ENCODE results near the gene ZNF117. TPM values are rescaled to one million over a fixed set of nuclear protein-coding genes. Genes with fewer than 3 reads are reported as not detected.

The ZNF117 gene
- total and polyA plus RNA-seq, 2 donors (not counting 1 experiment from before 2014, with no cell fraction given) = 2.8 to 6.3 TPM

DNA sequence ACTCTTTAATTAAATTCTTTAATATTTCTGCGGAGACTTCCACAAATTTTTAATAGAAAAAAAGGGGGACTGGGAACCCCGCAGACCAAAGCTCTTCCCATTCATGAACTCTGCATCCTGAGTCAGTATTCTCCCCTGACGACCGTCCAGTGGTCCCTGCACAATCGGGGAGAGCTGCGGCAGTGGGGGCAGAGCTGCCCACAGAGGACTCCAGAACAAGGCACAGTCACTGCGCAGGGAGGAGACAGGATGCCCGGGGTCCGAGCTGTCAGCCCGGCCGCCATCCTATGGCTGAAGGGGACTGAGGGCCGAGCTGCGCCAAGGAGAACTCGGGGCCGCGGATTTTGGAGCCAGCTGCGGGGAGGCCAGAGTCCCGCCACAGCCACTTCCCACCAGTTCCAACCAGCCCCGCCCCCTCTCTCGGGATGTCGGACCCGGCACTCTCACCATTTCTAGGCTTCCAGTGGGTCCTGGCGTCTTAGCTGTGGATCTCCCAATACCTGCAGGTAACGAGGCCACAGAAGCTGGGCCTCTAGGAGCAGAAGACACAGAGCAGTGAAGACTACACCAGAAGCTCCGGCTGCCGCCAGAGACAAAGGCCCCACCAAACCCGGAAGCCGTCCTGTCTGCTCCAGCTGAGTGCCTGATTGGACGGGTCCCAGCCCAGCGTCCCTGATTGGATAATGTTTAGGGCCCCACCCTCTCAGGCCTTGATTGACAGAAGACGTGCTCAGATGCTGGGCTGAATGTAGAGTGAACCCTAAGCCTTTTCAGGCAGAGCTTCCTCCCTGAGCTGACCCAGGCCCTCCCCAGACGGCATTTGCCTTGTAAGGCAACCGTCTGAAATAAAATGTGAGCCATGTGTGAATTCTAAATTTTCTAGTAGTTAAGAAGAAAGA is 15.5 kb upstream of the ZNF117 start, which contains the start of gene ERV3-1:
ERV3-1 (minus strand) TSS at position 594 of the 899 bp plus-strand sequence. CDS start 13,661 bp downstream, outside the sequence.
- DNase-seq (ENCODE audit: low read depth in 2 of 2) = peak; percentile 93 to 95

DNA sequence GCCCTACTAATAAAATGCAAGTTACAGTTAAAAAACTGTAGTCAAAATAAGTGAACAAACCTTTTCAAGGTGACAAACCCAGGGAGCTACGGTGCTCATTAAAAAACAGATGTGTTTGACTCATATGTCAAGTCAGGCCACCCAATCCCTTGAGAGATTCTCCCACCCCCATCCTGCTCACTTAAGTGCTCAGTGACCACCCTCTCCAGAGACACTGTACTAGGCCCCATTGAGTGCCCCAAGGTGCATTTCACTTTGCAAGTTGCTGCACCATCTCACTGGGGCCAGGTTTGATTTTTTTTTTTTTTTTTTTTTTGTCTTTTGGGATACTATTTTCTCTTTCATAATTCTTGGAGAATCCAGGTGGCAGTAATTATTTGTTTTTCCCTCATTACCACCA is 13.7 kb upstream of the ZNF117 start:
- DNase-seq (ENCODE audit: low read depth in 2 of 2) = no peak
- no peaks in the 10 kb centered on the region for H3K9me3 ChIP-seq (ENCODE audit: control insufficient read depth, insufficient read depth, low read depth, low read length)
- H2AFZ ChIP-seq (ENCODE audit: low read length) = no peak overlapping the region
- H3K4me2 ChIP-seq (ENCODE audit: extremely low read depth, insufficient read depth, low read length) = no peak overlapping the region
- H4K20me1 ChIP-seq (ENCODE audit: control insufficient read depth, extremely low read depth, insufficient read depth, low read length) = no peaks in the 10 kb centered on the region
- H3K4me1 ChIP-seq (ENCODE audit: control insufficient read depth, extremely low read depth, insufficient read depth, low read length) = no peaks in the 10 kb centered on the region
- TF ChIP-seq, protein P1, sequence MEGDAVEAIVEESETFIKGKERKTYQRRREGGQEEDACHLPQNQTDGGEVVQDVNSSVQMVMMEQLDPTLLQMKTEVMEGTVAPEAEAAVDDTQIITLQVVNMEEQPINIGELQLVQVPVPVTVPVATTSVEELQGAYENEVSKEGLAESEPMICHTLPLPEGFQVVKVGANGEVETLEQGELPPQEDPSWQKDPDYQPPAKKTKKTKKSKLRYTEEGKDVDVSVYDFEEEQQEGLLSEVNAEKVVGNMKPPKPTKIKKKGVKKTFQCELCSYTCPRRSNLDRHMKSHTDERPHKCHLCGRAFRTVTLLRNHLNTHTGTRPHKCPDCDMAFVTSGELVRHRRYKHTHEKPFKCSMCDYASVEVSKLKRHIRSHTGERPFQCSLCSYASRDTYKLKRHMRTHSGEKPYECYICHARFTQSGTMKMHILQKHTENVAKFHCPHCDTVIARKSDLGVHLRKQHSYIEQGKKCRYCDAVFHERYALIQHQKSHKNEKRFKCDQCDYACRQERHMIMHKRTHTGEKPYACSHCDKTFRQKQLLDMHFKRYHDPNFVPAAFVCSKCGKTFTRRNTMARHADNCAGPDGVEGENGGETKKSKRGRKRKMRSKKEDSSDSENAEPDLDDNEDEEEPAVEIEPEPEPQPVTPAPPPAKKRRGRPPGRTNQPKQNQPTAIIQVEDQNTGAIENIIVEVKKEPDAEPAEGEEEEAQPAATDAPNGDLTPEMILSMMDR (conservative IDR thresholded peaks at IDR 0.05 in 1 of 2, IDR thresholded peaks at IDR 0.05 in 1 of 2; ENCODE audit: low read depth in 1 of 2, low read length in 2 of 2) = no peak
- no peak for TF ChIP-seq EZH2 (IDR thresholded peaks at IDR 0.05; ENCODE audit: low read length, missing control alignments)
- no peaks in the 10 kb centered on the region for H3K27me3 ChIP-seq (ENCODE audit: control insufficient read depth, insufficient read depth, low read length)
- H3K9ac ChIP-seq (ENCODE audit: insufficient read depth, low read length) = no peak overlapping the region
- H3K36me3 ChIP-seq (ENCODE audit: control insufficient read depth, insufficient read depth, low read length) = no peaks in the 10 kb centered on the region
- H3K4me3 ChIP-seq (replicated peaks in 1 of 4; ENCODE audit: control extremely low read depth in 1 of 4, insufficient read depth in 1 of 4, low read depth in 3 of 4, low read length in 4 of 4) = no peak overlapping the region
- H3K79me2 ChIP-seq (ENCODE audit: control insufficient read depth, insufficient read depth, low read length) = peaks cover 11% of the 10 kb centered on the region
- H3K27ac ChIP-seq (ENCODE audit: insufficient read depth, low read length) = no peak overlapping the region

More for the DNA sequence above, 15.5 kb upstream of the ZNF117 start, which contains the start of gene ERV3-1:
- Histone ChIP-seq H4K20me1 (ENCODE audit: control insufficient read depth, extremely low read depth, insufficient read depth, low read length) (no peaks in the 10 kb centered on the region), H3K4me1 (ENCODE audit: control insufficient read depth, extremely low read depth, insufficient read depth, low read length) (no peaks in the 10 kb centered on the region), H3K27me3 (ENCODE audit: control insufficient read depth, insufficient read depth, low read length) (no peaks in the 10 kb centered on the region), H3K36me3 (ENCODE audit: control insufficient read depth, insufficient read depth, low read length) (no peaks in the 10 kb centered on the region), H3K79me2 (ENCODE audit: control insufficient read depth, insufficient read depth, low read length) (peaks cover 11% of the 10 kb centered on the region), H3K9ac (ENCODE audit: insufficient read depth, low read length) (peak within 1 kb of the TSS; percentile 96), H3K9me3 (ENCODE audit: control insufficient read depth, insufficient read depth, low read depth, low read length) (no peaks in the 10 kb centered on the region), H3K4me3 (replicated peaks in 1 of 4; ENCODE audit: control extremely low read depth in 1 of 4, insufficient read depth in 1 of 4, low read depth in 3 of 4, low read length in 4 of 4) (peak within 1 kb of the TSS; percentile 86 to 94 (median 91)), H2AFZ (ENCODE audit: low read length) (peak within 1 kb of the TSS; percentile 99), H3K27ac (ENCODE audit: insufficient read depth, low read length) (peak within 1 kb of the TSS; percentile 87), H3K4me2 (ENCODE audit: extremely low read depth, insufficient read depth, low read length) (peak within 1 kb of the TSS; percentile 78)
- TF ChIP-seq EZH2 (IDR thresholded peaks at IDR 0.05; ENCODE audit: low read length, missing control alignments) = no peak
- TF ChIP-seq, protein P1 (conservative IDR thresholded peaks at IDR 0.05 in 1 of 2, IDR thresholded peaks at IDR 0.05 in 1 of 2; ENCODE audit: low read depth in 1 of 2, low read length in 2 of 2) = no peak

- H3K27ac ChIP-seq (ENCODE audit: insufficient read depth, low read length) = no peak overlapping the region
- no peaks in the 10 kb centered on the region for H3K36me3 ChIP-seq (ENCODE audit: control insufficient read depth, insufficient read depth, low read length)
- DNase-seq (ENCODE audit: low read depth in 2 of 2) = no peak
- no peak overlapping the region for H3K9ac ChIP-seq (ENCODE audit: insufficient read depth, low read length)
- H3K79me2 ChIP-seq (ENCODE audit: control insufficient read depth, insufficient read depth, low read length) = peaks cover 11% of the 10 kb centered on the region
- no peaks in the 10 kb centered on the region for H4K20me1 ChIP-seq (ENCODE audit: control insufficient read depth, extremely low read depth, insufficient read depth, low read length)
- no peaks in the 10 kb centered on the region for H3K4me1 ChIP-seq (ENCODE audit: control insufficient read depth, extremely low read depth, insufficient read depth, low read length)
- H3K4me2 ChIP-seq (ENCODE audit: extremely low read depth, insufficient read depth, low read length) = no peak overlapping the region
- H3K9me3 ChIP-seq (ENCODE audit: control insufficient read depth, insufficient read depth, low read depth, low read length) = no peaks in the 10 kb centered on the region
- TF ChIP-seq EZH2 (IDR thresholded peaks at IDR 0.05; ENCODE audit: low read length, missing control alignments) = no peak
- no peak overlapping the region for H3K4me3 ChIP-seq (replicated peaks in 1 of 4; ENCODE audit: control extremely low read depth in 1 of 4, insufficient read depth in 1 of 4, low read depth in 3 of 4, low read length in 4 of 4)
- no peak overlapping the region for H2AFZ ChIP-seq (ENCODE audit: low read length)
- no peaks in the 10 kb centered on the region for H3K27me3 ChIP-seq (ENCODE audit: control insufficient read depth, insufficient read depth, low read length)
Measured at GRCh38 chr7:65002972-65003585, 12.2 kb upstream of the ZNF117 start.
